ENCODE measurements around the gene CALHM6.

The CALHM6 gene

GRCh38 chr6:116450769-116451740 is 10.1 kb upstream of the CALHM6 start:
- H3K4me3 ChIP-seq (ENCODE audit: low read length) = no peak overlapping the region
- DNase-seq (ENCODE audit: low read depth) = no peak
- TF ChIP-seq CTCF (conservative IDR thresholded peaks at IDR 0.05; ENCODE audit: low read length) = no peak

- no peak for DNase-seq (ENCODE audit: low read depth)
- no peak for TF ChIP-seq CTCF (conservative IDR thresholded peaks at IDR 0.05; ENCODE audit: low read length)
- H3K4me3 ChIP-seq (ENCODE audit: low read length) = no peak overlapping the region
Measured at GRCh38 chr6:116451916-116452315, 9.3 kb upstream of the CALHM6 start.

GRCh38 chr6:116452531-116452930 is 8.6 kb upstream of the CALHM6 start:
- TF ChIP-seq CTCF (conservative IDR thresholded peaks at IDR 0.05; ENCODE audit: low read length) = no peak
- H3K4me3 ChIP-seq (ENCODE audit: low read length) = no peak overlapping the region
- no peak for DNase-seq (ENCODE audit: low read depth)

GRCh38 chr6:116456106-116456505 is 5.1 kb upstream of the CALHM6 start:
- DNase-seq (ENCODE audit: low read depth) = no peak

GRCh38 chr6:116456927-116457326 is 4.2 kb upstream of the CALHM6 start:
- H3K4me3 ChIP-seq (ENCODE audit: low read length) = no peak overlapping the region
- DNase-seq (ENCODE audit: low read depth) = no peak
- no peak for TF ChIP-seq CTCF (conservative IDR thresholded peaks at IDR 0.05; ENCODE audit: low read length)

More at GRCh38 chr6:116456106-116456505, 5.1 kb upstream of the CALHM6 start:
- no peak overlapping the region for H3K4me3 ChIP-seq (ENCODE audit: low read length)
- no peak for TF ChIP-seq CTCF (conservative IDR thresholded peaks at IDR 0.05; ENCODE audit: low read length)

- no peak overlapping the region for H3K4me3 ChIP-seq (ENCODE audit: low read length)
- no peak for DNase-seq (ENCODE audit: low read depth)
- no peak for TF ChIP-seq CTCF (conservative IDR thresholded peaks at IDR 0.05; ENCODE audit: low read length)
Measured at GRCh38 chr6:116458264-116458663, 2.9 kb upstream of the CALHM6 start.

GRCh38 chr6:116459927-116460326 is 1.2 kb upstream of the CALHM6 start:
- H3K4me3 ChIP-seq (ENCODE audit: low read length) = no peak overlapping the region
- no peak for DNase-seq (ENCODE audit: low read depth)
- TF ChIP-seq CTCF (conservative IDR thresholded peaks at IDR 0.05; ENCODE audit: low read length) = no peak
